ENCODE results near the gene PTCSC3. TPM values are rescaled to one million over a fixed set of nuclear protein-coding genes. Genes with fewer than 3 reads are reported as not detected.

PTCSC3 gene
- total RNA-seq, 1 donor from 2014 or later = not detected

DNA sequence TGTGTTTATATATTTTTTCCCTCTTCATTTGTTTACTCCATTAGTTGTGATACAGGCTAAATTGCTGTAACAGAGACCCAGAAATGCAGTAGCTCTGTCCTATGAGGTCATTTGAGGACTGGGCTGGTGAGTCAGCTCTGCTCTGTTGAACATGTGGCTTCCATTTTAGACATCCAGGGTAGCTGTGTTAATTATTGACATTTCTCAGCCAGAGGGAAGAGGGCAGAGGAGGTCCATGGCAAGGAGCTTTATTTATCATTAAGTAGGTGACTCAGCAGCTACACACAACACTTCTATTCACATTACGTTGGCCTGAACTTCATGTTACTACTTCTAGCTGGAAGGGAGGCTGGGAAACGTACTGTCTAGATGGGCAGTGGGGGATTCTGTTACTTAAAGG, 85.4 kb downstream of the PTCSC3 start:
- FAIRE-seq (peak; percentile 64), DNase-seq (ENCODE audit: low read depth) (peak; percentile 98)
- no peaks in the 10 kb centered on the region for H3K27me3 ChIP-seq (ENCODE audit: control insufficient read depth, insufficient read depth, low read length)
- H3K36me3 ChIP-seq (ENCODE audit: control insufficient read depth, insufficient read depth, low read length) = no peaks in the 10 kb centered on the region
- TF ChIP-seq, protein P1, sequence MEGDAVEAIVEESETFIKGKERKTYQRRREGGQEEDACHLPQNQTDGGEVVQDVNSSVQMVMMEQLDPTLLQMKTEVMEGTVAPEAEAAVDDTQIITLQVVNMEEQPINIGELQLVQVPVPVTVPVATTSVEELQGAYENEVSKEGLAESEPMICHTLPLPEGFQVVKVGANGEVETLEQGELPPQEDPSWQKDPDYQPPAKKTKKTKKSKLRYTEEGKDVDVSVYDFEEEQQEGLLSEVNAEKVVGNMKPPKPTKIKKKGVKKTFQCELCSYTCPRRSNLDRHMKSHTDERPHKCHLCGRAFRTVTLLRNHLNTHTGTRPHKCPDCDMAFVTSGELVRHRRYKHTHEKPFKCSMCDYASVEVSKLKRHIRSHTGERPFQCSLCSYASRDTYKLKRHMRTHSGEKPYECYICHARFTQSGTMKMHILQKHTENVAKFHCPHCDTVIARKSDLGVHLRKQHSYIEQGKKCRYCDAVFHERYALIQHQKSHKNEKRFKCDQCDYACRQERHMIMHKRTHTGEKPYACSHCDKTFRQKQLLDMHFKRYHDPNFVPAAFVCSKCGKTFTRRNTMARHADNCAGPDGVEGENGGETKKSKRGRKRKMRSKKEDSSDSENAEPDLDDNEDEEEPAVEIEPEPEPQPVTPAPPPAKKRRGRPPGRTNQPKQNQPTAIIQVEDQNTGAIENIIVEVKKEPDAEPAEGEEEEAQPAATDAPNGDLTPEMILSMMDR (IDR thresholded peaks at IDR 0.05; ENCODE audit: insufficient read depth, low read length, severe bottlenecking) = peak; percentile 27
- H3K4me3 ChIP-seq (ENCODE audit: low read depth, low read length) = no peak overlapping the region

GRCh38 chr14:36087411-36087810, 89.1 kb downstream of the PTCSC3 start:
- no peaks in the 10 kb centered on the region for H3K27me3 ChIP-seq (ENCODE audit: control insufficient read depth, insufficient read depth, low read length)
- no peak for FAIRE-seq
- TF ChIP-seq, protein P1 (IDR thresholded peaks at IDR 0.05; ENCODE audit: insufficient read depth, low read length, severe bottlenecking) = no peak

DNA sequence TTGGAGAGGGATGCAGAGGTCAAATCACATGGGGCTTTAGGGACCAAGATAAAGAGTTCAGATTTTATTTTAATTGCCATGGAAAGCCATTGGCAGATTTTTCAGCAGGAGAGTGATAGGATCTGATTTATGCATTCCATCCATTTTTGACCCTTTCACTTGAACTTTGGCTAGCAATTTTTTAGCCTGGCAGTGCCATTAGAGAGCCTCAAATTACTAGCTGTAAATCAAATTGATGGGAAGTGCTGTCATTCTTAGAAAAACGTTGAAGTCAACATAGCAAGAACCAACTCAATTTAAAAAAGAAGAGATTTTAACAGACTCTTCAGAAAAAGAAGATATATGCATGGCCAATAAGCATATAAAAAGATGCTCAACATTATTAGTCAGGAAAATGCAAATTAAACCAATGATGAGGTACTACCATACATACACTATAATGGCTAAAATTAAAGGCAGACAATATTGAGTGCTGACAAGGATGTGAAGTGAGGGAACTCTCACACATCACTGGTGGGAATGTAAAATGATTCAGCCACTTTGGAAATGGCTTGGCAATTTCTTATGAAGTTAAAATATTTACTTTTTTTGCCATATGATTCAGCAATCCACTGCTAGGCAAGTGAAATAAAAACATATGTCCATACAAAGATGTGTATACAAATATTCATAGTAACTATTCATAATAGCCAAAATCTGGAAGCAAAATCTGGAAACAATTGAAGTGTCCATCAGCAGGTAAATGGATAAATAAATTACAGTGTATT, 89.7 kb downstream of the PTCSC3 start:
- TF ChIP-seq, protein P1 (IDR thresholded peaks at IDR 0.05; ENCODE audit: insufficient read depth, low read length, severe bottlenecking) = no peak
- no peaks in the 10 kb centered on the region for H3K36me3 ChIP-seq (ENCODE audit: control insufficient read depth, insufficient read depth, low read length)
- H3K4me3 ChIP-seq (ENCODE audit: low read depth, low read length) = no peak overlapping the region
- H3K27me3 ChIP-seq (ENCODE audit: control insufficient read depth, insufficient read depth, low read length) = no peaks in the 10 kb centered on the region
- no peak for FAIRE-seq
- no peak for DNase-seq (ENCODE audit: low read depth)

More at GRCh38 chr14:36087411-36087810, 89.1 kb downstream of the PTCSC3 start:
- Histone ChIP-seq H3K4me3 (ENCODE audit: low read depth, low read length) (no peak overlapping the region), H3K36me3 (ENCODE audit: control insufficient read depth, insufficient read depth, low read length) (no peaks in the 10 kb centered on the region)
- DNase-seq (ENCODE audit: low read depth) = no peak

GRCh38 chr14:36085861-36086260, 90.7 kb downstream of the PTCSC3 start:
- TF ChIP-seq, protein P1 (IDR thresholded peaks at IDR 0.05; ENCODE audit: insufficient read depth, low read length, severe bottlenecking) = no peak
- Histone ChIP-seq H3K36me3 (ENCODE audit: control insufficient read depth, insufficient read depth, low read length) (no peaks in the 10 kb centered on the region), H3K27me3 (ENCODE audit: control insufficient read depth, insufficient read depth, low read length) (no peaks in the 10 kb centered on the region), H3K4me3 (ENCODE audit: low read depth, low read length) (no peak overlapping the region)
- DNase-seq (ENCODE audit: low read depth) = no peak
- FAIRE-seq = no peak

Other genes starting within 250 kb of the PTCSC3 start
- gene MBIP, start 143.9 kb upstream of the PTCSC3 start, total RNA-seq = 5.8 and 6.8 TPM in 2 replicates

Data from bronchial epithelial cell (primary cell).